Chondrocyte (in vitro differentiated cells): ENCODE results near the gene RNF138. TPM values are rescaled to one million over a fixed set of nuclear protein-coding genes. Genes with fewer than 3 reads are reported as not detected.
"Not testable (repeated sequence)": the region's sequence is repeated elsewhere in the genome, so short reads cannot be mapped to it uniquely, and the experiment has no call there.

Experiments
- DNase-seq: peaks from one replicate; pipeline ENCODE4 v3.0.0; 2021; ENCODE audit warnings: mixed read lengths, low spot score
- H3K27ac Mint-ChIP-seq: one replicate; pipeline ENCODE4 v1.8.0; 2021; ENCODE audit warnings: mild to moderate bottlenecking, moderate library complexity, mixed read lengths; ENCODE audit not compliant: unreplicated experiment
- H3K27me3 Mint-ChIP-seq: 2 replicates; pipeline ENCODE4 v1.8.0; 2021; ENCODE audit warnings: low read depth, mixed read lengths
- H3K36me3 Mint-ChIP-seq: 2 replicates; pipeline ENCODE4 v1.8.0; 2021; ENCODE audit warnings: low read depth, mixed read lengths
- H3K4me1 Mint-ChIP-seq: 2 replicates; pipeline ENCODE4 v1.8.0; 2021; ENCODE audit warnings: low read depth, mild to moderate bottlenecking, mixed read lengths
- H3K4me3 Mint-ChIP-seq: one replicate; pipeline ENCODE4 v1.8.0; 2021; ENCODE audit warnings: mild to moderate bottlenecking, moderate library complexity, mixed read lengths; ENCODE audit not compliant: unreplicated experiment
- H3K9me3 Mint-ChIP-seq: 2 replicates; pipeline ENCODE4 v1.8.0; 2021; ENCODE audit warnings: low read depth, mixed read lengths
- CTCF ChIP-seq: fragments of 200-600 bp; sonication (generic); IDR thresholded peaks from 2 replicates; pipeline ENCODE4 v1.5.0; 2021; ENCODE audit warnings: antibody characterized with exemption, mild to moderate bottlenecking, moderate library complexity
- total RNA-seq: library from RNA; stranded (reverse); gene quantifications from 3 replicates; pipeline ENCODE4 v1.2.1, GENCODE V29; 2021

The RNF138 gene
- total RNA-seq, 1 donor from 2014 or later = 13.5 TPM

GRCh38 chr18:32174719-32175118 lies 83.0 kb downstream of the RNF138 start:
- H3K27ac Mint-ChIP-seq = no peak overlapping the region
- no peak for TF ChIP-seq CTCF
- H3K9me3 Mint-ChIP-seq = peaks cover 3% of the 10 kb centered on the region

GRCh38 chr18:32175265-32175664 lies 83.6 kb downstream of the RNF138 start:
- Mint-ChIP-seq H3K27ac (no peak overlapping the region), H3K9me3 (peaks cover 3% of the 10 kb centered on the region), H3K36me3 (no peaks in the 10 kb centered on the region), H3K4me3 (no peak overlapping the region), H3K27me3 (peaks cover 4% of the 10 kb centered on the region), H3K4me1 (no peaks in the 10 kb centered on the region)
- DNase-seq = no peak
- no peak for TF ChIP-seq CTCF

More at GRCh38 chr18:32174719-32175118, 83.0 kb downstream of the RNF138 start:
- Mint-ChIP-seq H3K4me3 (no peak overlapping the region), H3K36me3 (no peaks in the 10 kb centered on the region), H3K27me3 (peaks cover 4% of the 10 kb centered on the region), H3K4me1 (no peaks in the 10 kb centered on the region)
- DNase-seq = no peak

- not testable (repeated sequence) for DNase-seq, H3K36me3 Mint-ChIP-seq, H3K4me1 Mint-ChIP-seq, H3K9me3 Mint-ChIP-seq, H3K27me3 Mint-ChIP-seq, H3K27ac Mint-ChIP-seq, H3K4me3 Mint-ChIP-seq
These were observed 85.1 kb downstream of the RNF138 start for GRCh38 chr18:32176745-32177144.

- TF ChIP-seq CTCF = no peak
- H3K4me1 Mint-ChIP-seq = no peaks in the 10 kb centered on the region
- no peak for DNase-seq
These were observed 85.9 kb downstream of the RNF138 start for GRCh38 chr18:32177530-32177929.

More at GRCh38 chr18:32177530-32177929, 85.9 kb downstream of the RNF138 start:
- Mint-ChIP-seq H3K9me3 (no peaks in the 10 kb centered on the region), H3K4me3 (no peak overlapping the region), H3K27me3 (no peaks in the 10 kb centered on the region), H3K36me3 (no peaks in the 10 kb centered on the region), H3K27ac (no peak overlapping the region)

Other genes starting within 250 kb of the RNF138 start
- 25.8 to 32.8 TPM (median 29.6 TPM) in 3 replicates for gene TRAPPC8, start 148.7 kb upstream of the RNF138 start, total RNA-seq
- gene RNF125, start 73.0 kb upstream of the RNF138 start, total RNA-seq = 0.51 to 0.87 TPM (median 0.60 TPM) in 3 replicates
- gene MEP1B, start 98.2 kb downstream of the RNF138 start, total RNA-seq = not detected in 3 replicates